GM21515 (cell line): ENCODE measurements around the gene WNT7A.

Experiments
- ATAC-seq: cut with Tn5 transposase; IDR thresholded peaks from one replicate; pipeline ENCODE4 v1.9.1; 2021; ENCODE audit not compliant: unreplicated experiment

WNT7A gene

GRCh38 chr3:13846716-13847570, 32.9 kb downstream of the WNT7A start:
- ATAC-seq = no peak

DNA sequence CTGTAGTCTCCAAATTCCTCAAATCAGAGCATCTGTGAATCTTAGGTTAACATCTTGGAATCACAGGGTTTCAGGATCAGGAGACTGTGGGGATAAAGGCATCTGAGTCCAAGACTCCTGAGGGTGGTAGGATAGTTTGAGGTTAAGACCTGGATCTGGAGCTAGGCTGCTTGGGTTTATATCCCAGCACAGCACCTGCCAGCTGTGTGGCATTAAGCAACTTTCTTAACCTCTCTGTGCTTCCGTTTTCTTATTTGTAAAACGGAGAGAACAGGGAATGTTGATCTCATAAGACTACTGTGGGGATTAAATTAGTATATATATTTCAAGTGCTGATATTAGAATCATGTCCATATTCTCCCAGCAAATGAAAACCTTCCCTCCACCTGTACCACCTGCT, 33.6 kb downstream of the WNT7A start:
- ATAC-seq = no peak

- no peak for ATAC-seq
Measured at GRCh38 chr3:13845806-13846205, 34.1 kb downstream of the WNT7A start.

DNA sequence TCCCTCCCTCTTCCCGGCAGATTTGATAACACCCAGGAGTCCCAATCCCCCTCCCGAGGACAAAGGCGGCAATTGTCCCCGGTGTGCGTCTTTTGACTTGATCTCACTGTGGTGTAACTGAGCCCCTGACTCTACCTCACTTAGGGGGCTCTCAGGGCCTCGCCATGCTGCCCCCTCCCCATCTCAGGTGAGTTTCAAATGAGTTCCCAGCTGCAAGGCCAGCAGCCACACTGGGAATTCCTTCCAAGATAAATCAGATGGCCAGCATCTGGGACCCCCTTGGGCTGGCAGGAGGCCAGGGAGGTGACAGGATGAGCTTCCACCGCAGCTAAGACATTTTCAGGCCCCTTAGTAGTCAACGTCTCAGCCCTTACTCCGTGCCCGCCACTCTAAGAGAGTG, 35.0 kb downstream of the WNT7A start:
- ATAC-seq = no peak

- ATAC-seq = no peak
Measured at GRCh38 chr3:13844286-13844685, 35.6 kb downstream of the WNT7A start.

DNA sequence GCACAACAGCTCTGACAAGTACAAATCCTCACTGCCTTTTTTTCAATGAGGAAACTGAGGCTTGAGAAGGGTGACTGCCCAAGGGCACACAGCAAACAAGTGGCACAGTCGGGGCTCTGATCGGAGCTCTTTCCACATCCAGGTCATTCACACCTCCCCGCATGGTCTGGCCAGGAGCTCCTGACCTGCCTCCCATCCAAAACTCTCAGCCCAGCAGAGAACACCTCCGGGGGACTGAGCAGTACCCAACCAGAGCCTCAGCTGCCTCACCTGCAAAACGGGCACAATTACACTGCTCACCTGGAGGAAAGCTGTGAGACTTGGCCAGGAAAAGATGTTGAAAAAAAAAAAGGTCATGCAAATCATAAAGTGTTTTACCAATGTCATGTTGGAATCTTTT, 36.5 kb downstream of the WNT7A start:
- ATAC-seq = no peak

DNA sequence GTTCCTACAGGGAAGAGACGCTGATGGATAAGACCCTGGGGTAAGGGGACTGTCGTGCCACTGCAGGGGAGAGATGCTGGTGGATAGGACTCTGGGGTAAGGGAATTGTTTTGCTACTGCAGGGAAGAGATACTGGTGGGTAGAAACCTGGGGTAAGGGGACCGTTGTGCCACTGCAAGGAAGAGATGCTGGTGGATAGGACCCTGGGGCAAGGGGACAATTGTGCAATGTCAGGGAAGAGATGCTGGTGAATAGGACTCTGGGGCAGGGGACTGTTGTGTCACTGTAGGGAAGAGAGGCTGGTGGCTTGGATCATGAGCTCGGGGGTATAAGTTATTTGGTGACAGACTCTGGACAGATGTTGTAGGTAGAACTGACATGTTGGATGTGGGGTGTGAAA, 37.6 kb downstream of the WNT7A start:
- no peak for ATAC-seq

- no peak for ATAC-seq
Measured at GRCh38 chr3:13841826-13842225, 38.0 kb downstream of the WNT7A start.

DNA sequence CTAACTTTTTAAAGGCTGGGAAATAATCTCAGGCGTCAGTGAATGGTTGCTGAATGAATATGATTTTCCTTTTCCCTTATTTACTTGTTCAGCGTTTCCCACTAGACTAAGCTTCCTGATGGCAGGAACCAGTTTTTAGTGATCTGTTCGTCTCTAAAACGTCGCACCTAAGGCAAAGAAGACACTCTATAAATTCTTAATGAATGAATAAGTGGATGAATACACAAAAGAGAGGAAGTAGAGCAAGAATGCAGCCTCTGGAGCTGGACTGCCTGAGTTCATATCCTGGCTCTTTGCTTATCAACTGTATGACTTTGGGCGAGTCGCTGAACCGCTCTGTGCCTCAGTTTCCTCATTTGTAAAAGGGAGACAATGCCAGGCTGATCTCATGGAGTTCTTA, 38.7 kb downstream of the WNT7A start:
- ATAC-seq = no peak

GRCh38 chr3:13840456-13840855, 39.4 kb downstream of the WNT7A start:
- ATAC-seq = no peak

DNA sequence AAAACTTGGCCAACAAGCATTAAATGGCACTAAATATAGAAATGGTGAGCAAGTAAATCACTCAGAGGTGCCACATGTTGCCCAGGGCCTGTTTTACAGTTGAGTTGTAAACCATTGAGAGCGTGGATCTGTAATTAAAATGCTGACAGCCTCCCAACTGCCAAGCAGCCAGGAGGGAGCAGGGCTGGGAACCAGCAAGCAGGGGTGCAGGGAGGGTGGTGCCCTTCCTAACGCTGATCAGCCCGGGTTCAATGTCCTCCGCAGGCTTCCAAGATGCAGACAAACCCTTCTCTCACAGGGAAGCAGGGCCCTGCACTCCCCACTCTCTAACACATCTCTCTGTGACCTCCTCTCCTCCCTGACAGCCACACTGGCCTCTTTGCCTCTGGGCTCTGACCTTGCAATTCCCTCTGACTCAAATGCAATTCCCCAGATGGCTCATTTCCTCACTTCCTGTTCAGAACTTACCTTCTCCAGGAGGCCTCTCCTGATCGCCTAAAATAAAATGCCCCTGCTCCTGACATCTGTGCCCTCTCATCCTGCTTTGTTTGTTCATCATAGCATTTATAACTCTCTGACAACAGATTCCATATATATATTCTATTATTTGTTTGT, 40.0 kb downstream of the WNT7A start:
- ATAC-seq = no peak

GRCh38 chr3:13839253-13839652, 40.6 kb downstream of the WNT7A start:
- no peak for ATAC-seq

DNA sequence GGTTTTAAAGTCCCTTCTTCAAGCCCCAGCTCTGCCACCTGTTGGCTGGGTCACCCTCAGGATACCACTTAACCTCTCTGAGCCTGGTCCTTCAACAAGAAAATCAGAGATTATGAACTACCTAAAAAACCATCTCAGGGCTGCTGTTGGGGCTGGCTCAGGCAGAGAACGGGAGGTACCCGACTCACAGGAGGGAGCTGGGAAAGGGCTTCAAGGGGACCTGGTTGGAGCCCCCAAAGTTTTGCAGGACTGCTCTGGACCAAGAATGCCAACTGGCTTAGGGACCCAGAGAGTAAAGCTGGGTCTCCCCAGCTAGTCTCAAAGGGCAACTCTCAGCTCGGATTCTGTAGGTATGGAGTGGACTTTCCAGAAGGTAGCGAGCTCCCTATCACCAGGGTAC, 41.5 kb downstream of the WNT7A start:
- no peak for ATAC-seq

DNA sequence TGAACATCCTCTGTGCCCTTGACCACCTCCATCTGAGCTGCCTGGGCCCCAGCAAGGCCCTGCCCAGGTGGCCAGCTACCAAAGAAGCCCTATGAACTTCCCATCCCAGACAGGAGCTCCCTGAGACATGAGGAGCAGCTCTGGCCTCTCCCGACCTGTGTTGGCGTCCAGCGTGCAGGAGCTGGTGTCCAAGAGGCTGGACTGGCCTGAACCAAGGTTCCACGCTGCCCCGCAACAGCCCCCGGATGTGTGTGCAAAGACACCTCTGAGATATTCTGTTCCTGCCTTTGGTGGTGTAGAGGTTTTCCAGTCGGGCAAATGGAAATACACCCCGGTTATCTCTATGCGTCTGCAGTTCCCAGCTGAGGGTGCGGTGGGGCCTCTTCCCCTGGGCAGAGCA, 42.1 kb downstream of the WNT7A start:
- ATAC-seq = no peak

DNA sequence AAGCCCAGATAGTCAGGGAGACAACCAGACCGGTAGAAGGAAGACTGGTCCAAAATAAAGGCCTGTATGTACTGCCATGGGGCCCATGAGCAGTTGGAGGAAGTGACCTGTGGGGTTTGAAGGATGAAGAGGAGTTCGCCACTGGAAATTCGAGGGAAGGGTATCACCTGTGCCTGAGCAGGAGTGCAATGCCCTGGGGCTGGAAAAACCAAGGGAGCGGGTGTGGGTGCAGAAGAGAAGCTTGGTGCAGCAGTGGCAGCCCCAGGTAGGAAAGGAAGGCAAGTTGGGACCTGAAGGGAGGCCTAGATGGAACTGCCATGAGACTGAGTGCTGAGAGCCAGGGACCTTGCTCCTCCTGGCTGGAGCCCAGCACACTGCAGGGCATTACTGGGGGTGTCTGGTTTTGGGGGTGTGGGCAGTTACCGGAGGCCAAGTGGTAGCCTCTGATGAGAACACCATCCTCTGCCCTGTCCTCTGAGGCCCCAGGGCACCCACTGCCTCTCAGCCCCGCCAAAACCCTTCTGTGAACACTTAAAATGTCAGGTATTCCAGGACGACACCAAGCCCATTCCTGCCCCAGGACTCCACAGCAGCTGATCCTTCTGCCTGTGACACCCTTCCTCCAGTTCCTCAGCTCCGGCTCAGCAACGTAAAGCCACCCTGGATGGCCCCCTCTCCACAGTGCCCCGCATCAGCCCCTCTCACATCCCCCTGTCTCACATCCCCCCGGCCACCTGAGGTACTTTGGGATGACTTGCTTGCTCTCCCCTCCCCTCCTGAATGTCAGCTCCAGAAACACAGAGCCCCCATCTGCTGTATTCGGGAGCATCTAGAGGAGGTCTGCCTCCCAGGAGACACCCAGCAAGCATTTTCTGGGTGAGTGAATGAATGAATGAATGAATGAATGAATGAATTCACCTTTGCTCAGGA, 42.9 kb downstream of the WNT7A start:
- ATAC-seq = no peak

DNA sequence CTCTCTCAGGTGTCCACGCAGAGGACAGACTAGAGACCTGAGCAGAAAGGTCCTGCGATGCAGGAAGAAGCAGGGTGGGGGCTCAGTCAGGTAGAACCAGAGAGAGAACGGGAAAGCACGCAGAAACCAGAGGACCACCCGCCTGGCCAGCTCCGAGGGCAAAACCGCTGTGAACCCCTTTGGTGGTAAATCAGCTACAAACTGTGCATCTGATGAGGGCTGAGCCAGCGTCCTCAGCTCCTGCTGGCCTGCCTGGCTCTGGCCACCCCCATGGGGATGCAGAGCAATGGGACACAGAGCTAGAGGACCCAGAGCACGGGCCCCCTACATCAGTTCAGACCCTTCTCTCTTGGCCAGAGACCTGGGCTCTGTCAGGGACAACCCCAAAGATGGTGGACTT, 44.6 kb downstream of the WNT7A start:
- ATAC-seq = no peak

DNA sequence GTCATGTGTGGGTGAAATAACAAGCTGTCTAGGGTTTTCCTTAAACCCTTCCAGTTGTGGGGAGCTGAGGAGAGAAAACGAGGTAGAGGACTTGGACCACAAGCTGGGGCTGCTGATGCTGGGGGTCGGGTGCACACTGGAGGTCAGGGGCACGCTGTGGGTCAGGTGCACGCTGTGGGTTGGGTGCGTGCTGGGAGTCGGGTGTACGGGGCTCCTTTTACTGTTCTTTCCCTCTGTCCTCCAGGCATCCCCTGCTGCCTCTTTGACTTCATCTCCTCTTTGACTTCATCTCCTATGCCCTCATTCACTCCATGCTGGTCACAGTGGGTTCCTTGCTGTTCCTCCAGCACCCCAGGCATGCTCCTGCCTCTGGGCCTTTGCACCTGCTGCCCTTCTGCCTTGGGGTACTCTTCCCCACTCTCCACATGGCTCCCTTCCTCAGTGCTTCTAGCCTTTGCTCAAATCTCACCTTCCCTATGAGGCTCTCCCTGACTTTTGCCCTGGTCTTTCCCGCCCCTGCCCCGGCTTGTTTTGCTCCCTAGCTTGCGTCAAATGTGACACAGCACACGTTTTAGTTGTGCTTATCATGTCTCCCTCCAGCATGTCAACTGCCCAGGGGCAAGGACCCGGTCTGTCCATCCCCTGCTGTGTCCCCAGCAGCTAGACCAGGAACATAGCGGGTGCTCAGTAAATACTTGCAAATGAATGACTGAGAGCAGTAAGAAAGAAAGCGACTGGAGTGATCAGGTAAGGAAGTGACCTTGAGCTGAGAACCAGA, 45.4 kb downstream of the WNT7A start:
- ATAC-seq = no peak

GRCh38 chr3:13833506-13834257, 46.2 kb downstream of the WNT7A start:
- no peak for ATAC-seq

- ATAC-seq = no peak
Measured at GRCh38 chr3:13832130-13832529, 47.7 kb downstream of the WNT7A start.

DNA sequence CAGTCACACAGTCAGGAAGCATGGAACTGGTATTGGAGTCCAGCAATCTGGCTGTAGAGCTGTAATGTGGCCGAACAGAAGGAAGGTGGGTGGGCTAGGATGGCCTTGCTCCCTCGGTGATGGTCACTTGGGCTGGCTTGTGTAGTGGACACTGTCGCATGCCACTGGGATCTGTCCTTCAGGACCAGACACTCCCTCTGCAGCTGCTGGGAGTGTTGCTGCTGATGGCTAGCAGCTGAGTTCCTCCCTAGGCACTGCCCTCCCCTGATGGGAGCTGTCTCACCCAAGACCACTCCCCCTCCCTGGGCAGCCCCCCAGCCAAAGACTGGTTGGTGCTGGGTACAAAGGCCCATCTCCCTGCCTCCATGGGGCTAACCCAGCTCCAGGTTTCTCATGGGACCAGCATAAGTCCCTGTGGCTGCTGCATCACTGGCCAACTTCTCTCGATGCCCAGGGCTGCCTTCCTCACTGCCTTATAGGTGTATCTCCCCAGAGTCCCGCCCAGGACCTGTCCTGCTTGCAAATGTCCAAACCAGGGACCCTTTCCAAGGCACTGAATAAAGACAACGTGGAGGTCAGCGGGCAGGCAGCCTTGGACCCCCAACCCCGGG, 48.4 kb downstream of the WNT7A start:
- ATAC-seq = no peak
